ENCODE results near the gene FGF23.

The FGF23 gene

DNA sequence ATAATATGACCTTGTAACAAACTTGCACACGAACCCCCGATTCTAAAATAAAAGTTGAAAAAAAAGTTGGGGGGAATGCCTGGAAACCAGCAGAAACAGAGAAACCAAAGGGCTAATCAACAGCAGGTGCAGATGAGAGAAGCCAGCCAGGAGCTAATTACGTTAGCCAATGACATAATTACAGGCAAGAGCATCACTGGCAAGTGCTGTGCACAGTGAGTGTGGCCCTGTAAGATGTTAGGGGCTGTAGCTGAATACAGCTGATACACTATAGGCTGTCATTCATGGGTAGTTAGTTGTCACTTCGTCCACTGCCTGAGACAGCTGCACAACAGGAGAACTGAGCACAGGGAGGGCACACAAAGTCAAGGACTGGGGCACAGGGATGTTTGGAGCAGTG is 7.3 kb upstream of the FGF23 start:
- DNase-seq (ENCODE audit: low read depth in 2 of 2, low spot score in 1 of 2): no peak

DNA sequence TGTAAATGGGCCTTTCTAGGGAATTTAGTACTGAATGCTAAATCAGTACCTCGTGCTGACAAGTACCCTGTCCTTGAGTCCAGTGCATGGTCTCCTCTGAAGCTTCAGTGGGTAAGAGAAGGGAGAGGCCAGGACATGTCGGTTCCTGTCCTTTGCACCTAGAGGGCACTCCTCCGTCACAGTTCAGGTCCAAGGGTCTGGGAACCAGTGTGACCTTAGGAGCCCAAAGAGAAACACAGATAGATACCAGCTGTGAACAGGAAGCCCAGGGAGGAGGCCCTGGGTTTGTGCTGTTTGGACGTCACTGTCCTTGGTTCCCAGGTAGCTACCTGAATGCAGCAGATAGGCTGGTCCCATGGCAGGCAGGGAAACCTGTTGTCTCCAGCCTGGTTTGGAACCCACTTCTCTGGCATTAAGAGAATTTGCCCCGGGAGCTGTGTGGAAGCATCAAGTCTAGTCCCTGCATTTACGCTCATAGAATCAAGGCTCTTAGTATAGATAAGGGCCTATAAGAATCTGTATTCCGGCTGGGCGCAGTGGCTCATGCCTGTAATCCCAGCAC is 3.9 kb upstream of the FGF23 start:
- DNase-seq (ENCODE audit: low read depth in 2 of 2, low spot score in 1 of 2): no peak

- no peak for DNase-seq (ENCODE audit: low read depth in 2 of 2, low spot score in 1 of 2)
Observed at GRCh38 chr12:4380332-4380731, 820 bp upstream of the FGF23 start.

- DNase-seq (ENCODE audit: low read depth in 2 of 2, low spot score in 1 of 2): no peak
Observed at GRCh38 chr12:4378772-4379171, 740 bp downstream of the FGF23 start.

- no peak for DNase-seq (ENCODE audit: low read depth in 2 of 2, low spot score in 1 of 2)
Observed at GRCh38 chr12:4375449-4375848, 4.1 kb downstream of the FGF23 start.

GRCh38 chr12:4372653-4373052 is 6.9 kb downstream of the FGF23 start:
- no peak for DNase-seq (ENCODE audit: low read depth in 2 of 2, low spot score in 1 of 2)

DNA sequence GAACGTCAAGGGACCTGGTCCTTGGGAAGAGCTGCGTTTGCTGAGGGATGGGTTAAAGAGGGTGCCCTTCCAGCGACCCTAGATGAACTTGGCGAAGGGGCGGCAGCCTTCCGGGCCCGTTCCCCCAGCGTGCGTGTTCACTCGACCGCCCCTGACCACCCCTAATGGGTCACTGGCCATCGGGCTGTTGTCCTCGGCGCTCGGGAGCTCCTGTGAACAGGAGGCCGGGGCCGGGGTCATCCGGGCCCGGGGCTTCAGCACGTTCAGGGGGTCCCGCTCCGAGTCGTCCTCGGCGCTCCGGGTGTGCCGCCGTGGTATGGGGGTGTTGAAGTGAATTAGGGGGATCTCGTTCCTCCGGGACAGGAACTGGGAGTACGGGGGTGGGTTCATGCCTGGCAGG is 9.2 kb downstream of the FGF23 start:
- no peak for DNase-seq (ENCODE audit: low read depth in 2 of 2, low spot score in 1 of 2)

DNA sequence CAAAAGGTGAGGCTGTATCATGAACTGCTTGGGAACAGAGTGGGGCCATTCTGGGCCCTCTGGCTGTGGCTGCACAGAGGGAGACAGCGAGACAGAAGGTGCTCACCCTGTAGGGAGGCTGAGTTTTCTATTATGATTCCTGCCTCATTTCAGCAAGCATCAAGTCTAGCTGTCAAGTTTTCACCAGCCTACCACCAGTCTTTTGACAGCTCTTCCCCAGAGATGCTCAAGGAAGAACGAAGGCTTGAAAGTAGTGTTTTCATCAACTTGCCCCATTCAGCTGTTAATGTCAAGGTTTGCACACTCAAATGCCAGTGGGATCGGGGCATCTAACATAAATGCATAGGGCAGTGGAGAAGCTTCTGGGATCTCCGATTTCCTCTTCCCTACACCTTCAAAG is 10.0 kb downstream of the FGF23 start:
- DNase-seq (ENCODE audit: low read depth in 2 of 2, low spot score in 1 of 2): no peak

DNA sequence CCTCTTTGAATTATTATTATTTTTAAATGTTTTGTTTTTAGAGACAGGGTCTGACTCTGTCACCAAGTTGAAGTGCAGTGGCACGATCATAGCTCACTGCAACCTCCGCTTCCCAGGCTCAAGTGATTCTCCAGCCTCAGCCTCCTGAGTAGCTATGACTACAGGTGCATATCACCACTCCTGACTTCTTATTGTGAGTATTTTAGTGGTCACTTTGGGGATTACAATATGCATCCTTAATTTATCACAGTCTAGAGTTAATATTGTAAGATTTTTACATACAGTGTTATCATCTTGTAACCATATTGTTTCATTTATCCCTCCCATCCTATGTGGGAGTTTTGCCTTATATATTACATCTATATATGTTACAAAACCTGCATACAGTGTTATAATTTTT is 13.4 kb downstream of the FGF23 start:
- DNase-seq (ENCODE audit: low read depth in 2 of 2, low spot score in 1 of 2): no peak

DNA sequence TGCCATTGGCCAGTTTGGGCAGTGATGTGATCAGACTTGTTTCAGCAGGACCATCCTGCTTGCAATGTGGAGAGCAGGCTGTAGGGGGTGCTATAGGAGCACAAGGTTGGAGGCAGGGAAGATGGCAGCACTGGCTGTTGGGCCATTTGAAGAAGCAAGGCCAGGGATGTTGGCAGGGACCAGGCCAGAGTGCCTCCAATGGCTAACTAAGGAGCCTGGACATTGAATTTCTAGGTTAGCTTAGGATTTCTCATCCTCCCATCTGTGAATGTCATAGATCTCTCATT is 23.5 kb downstream of the FGF23 start:
- no peak for DNase-seq (ENCODE audit: low read depth in 2 of 2, low spot score in 1 of 2)

DNA sequence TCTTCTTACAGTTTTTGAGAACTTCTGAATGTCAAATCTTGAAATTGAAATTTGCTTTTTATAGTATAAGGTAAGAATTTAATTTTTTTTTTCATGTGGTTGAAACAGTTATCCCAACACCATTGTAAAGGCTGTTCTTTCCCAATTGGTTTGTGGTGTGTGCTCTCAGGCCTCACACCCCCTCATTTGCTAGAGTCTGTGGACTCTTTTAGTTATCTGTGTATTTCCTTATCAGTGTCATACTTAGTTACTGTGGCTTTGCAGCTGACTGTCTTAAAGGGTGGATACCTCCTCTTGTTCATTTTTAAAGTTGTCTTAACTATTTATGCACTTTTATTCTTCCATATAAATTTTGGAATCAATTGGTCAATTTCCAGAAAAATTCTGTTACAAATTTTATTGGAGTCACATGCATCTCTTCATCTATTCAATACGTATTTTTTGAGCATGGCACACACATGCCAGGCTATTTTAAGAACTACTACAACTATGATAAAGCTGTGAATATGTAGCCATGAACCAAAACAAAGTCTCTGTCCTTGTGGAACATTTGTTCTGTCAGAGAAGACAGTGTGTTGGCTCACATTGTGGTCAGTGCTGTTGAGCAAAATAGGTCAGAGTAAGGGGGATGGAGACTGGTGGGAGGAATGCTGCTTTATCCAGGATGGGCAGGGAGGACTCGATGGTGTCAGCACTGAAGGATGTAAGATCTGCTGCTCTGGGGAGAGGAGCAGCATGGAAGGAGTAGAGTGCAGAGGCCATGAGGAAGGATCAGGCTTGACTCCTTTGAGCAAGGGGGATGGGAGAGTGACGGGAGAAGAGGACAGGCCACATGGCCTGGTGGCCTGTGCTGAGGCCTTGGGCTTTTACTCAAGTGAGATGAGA is 24.1 kb downstream of the FGF23 start:
- no peak for DNase-seq (ENCODE audit: low read depth in 2 of 2, low spot score in 1 of 2)

- DNase-seq (ENCODE audit: low read depth in 2 of 2, low spot score in 1 of 2): no peak
Observed at GRCh38 chr12:4353785-4354208, 25.7 kb downstream of the FGF23 start.

- DNase-seq (ENCODE audit: low read depth in 2 of 2, low spot score in 1 of 2): no peak
Observed at GRCh38 chr12:4346931-4347330, 32.6 kb downstream of the FGF23 start.

- DNase-seq (ENCODE audit: low read depth in 2 of 2, low spot score in 1 of 2): no peak
Observed at GRCh38 chr12:4331842-4332241, 47.7 kb downstream of the FGF23 start.

DNA sequence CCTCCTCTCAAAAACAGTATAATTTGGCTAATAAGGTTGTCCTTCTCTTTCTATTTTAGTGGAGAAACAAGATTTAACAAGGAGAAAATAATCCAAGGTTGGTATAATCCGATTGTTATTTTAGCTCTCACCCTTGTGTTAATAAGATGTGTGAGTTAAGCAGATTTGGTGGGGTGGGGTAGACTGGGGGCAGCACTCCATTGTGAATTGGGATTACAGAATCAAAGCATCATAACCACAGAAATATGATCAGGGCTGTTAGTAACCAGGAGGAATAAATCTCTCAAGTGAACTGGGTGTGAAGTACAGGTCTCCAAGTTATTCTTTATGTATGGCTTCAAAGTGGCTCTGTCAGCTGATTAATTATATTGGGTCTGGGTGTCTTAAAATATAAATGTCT is 48.3 kb downstream of the FGF23 start:
- DNase-seq (ENCODE audit: low read depth in 2 of 2, low spot score in 1 of 2): no peak

DNA sequence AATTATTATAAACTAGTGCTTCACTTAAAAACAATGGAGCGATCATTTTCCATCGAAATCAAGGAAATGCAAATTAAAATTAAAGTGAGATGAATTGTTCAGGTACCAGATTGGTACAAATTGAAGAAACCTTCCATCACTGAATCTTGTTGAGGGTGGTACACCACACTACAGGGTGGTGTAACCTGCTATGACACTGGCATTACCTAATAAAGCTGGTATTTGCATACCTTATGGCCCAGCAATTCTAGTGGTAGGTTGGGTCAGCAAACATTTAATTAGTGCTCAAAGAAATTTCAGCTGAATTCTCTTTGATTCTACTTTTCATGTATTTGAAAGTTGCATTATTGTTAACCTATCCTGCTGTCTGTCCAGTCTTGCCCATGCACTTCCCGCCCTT is 49.3 kb downstream of the FGF23 start:
- DNase-seq (ENCODE audit: low read depth in 2 of 2, low spot score in 1 of 2): no peak

- no peak for DNase-seq (ENCODE audit: low read depth in 2 of 2, low spot score in 1 of 2)
Observed at GRCh38 chr12:4327293-4327692, 52.2 kb downstream of the FGF23 start.

GRCh38 chr12:4325966-4326365 is 53.5 kb downstream of the FGF23 start:
- DNase-seq (ENCODE audit: low read depth in 2 of 2, low spot score in 1 of 2): no peak

GRCh38 chr12:4324366-4324765 is 55.1 kb downstream of the FGF23 start:
- DNase-seq (ENCODE audit: low read depth in 2 of 2, low spot score in 1 of 2): no peak

DNA sequence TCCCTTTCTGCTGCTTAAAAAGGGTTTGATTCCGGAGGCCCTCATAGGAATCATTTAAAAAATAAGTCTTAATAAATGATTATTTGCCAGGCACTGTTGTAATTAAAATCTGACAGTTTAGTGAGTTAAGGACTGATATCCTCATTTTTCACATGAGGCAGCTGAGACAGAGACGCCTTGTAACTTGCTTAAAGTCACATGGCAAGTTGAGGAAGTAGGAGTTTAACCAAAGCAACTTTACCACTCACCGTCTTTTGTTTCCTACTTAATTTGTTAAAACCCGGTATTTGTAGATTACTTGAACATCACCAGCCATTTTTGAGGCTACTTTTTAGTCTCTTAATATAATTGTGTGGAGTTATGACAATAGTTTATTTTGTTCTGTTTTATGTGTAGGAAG is 56.1 kb downstream of the FGF23 start:
- DNase-seq (ENCODE audit: low read depth in 2 of 2, low spot score in 1 of 2): no peak

DNA sequence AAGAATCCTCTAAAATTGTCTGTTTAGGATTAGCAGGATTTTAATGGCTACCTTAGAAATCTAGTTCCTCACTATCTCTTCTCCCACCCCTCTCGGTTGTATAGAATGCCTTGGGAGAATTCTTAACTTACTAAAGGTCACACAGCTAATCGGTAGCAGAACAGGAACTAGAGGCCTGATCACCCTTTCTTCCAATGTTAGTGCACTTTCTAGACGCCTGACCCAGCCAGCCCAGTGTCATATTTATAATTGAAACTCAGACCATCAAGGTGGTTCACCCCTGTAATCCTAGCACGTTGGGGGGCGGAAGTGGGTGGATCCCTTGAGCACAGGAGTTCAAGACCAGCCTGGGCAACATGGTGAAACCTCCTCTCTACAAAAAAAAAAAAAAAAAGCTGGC is 56.8 kb downstream of the FGF23 start:
- DNase-seq (ENCODE audit: low read depth in 2 of 2, low spot score in 1 of 2): no peak

DNA sequence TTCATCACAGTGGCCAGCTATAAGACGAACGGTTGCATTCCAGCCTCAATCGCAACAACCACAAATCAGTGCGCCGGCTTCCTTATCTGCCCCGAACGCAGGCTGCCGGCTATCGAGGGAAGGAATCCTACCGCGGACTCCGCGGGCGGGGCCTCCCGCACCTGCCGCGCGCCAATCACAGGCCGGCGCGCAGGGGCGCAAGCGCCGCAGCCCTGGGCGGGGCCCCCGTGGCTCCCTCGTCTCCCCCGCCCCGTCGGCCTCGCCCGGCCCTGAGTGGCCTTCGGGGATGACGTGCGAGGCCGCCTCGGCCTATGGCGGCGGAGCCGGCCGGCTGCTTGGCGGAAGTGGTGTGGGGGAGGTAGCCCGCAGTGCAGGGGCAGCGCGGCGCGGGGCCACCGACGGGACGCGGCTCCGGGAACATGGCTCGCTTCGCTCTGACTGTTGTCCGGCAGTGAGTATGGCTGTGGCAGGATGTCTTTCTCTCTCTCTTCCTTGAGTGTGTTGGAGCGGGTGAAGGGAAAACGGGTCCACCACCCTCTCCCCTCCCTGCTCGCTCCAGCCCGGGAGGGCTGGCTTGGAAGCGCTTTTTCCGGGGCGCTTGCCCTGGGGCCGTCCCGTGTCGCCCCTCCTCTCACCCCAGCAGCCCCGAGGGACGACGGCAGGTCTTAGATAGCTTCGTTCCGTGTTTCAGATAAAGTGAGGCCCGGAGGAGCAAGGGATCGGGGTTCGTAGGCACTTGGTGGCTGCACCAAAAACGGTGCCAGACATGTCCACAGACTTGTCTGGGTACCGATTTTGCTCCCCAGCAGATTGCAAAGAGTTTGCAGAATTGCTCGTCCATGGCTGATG is 58.4 kb downstream of the FGF23 start, which contains the start of gene TIGAR:
Gene TIGAR, plus strand, starts transcription at position 361 of the 849 bp plus-strand sequence. Its CDS starts 59 bp downstream, at position 420.
- DNase-seq (ENCODE audit: low read depth in 2 of 2, low spot score in 1 of 2): peak; percentile 67 to 80
